Measurements from ENCODE around the gene TSPO. TPM values are rescaled to one million over a fixed set of nuclear protein-coding genes. Genes with fewer than 3 reads are reported as not detected.

Gene TSPO
- total and polyA plus RNA-seq, 8 donors: 198 to 489 (median 380) TPM

DNA sequence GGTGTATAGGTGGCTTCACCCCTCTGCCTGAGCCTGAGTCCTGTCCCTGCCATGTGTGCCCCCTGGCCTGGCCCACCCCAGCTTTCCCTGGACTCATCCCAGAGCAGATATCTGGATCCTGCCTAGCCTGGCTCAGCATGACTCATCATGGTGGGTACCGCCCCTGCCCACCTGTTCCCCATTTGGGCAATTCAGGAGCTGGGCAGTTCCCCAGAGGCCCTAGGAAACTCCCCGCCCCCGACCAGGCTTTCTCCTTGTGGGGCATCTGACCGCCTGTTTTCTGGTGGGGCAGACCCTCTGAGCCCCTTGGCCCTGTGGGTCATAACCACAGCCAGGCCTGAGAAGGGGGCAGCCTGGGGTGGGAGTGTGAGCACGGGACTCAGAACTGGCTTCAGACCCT lies 4.4 kb downstream of the TSPO start:
- 63 to 74% (median 69%) methylated on average over 5 of the region's 5 CpGs for WGBS, 5 donors
- H3K4me1 ChIP-seq: peaks cover 47 to 93% (median 84%) of the 10 kb centered on the region in 4 donors

DNA sequence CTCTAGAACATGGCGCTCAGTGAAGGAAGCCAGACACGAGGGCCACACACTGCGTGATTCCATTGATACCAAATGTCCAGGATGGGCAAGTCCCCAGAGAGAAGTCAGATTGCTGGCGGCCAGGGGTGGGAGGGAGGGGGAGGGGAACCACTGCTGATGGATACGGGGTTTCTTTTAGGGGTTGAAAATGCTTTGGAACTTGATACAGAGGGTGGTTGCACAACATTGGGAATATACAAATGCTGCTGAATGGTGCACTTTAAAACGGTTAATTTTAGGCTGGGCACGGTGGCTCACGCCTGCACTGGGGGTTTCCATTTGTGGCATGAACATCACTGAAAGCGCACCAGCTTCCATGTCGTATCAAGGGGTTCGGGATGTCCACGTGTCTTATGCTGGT lies 5.1 kb downstream of the TSPO start:
- WGBS, 5 donors: 77 to 88% (median 82%) methylated on average over 12 of the region's 12 CpGs
- TF ChIP-seq POLR2A (IDR thresholded peaks at IDR 0.05) (no peak), EP300 (IDR thresholded peaks at IDR 0.05) (no peak), POLR2AphosphoS5 (IDR thresholded peaks at IDR 0.05) (no peak)
- TF ChIP-seq, protein P1, sequence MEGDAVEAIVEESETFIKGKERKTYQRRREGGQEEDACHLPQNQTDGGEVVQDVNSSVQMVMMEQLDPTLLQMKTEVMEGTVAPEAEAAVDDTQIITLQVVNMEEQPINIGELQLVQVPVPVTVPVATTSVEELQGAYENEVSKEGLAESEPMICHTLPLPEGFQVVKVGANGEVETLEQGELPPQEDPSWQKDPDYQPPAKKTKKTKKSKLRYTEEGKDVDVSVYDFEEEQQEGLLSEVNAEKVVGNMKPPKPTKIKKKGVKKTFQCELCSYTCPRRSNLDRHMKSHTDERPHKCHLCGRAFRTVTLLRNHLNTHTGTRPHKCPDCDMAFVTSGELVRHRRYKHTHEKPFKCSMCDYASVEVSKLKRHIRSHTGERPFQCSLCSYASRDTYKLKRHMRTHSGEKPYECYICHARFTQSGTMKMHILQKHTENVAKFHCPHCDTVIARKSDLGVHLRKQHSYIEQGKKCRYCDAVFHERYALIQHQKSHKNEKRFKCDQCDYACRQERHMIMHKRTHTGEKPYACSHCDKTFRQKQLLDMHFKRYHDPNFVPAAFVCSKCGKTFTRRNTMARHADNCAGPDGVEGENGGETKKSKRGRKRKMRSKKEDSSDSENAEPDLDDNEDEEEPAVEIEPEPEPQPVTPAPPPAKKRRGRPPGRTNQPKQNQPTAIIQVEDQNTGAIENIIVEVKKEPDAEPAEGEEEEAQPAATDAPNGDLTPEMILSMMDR (IDR thresholded peaks at IDR 0.05): no peak
- H3K27ac ChIP-seq: peak overlapping the region in 4 of 5 donors; percentile 52 to 95 (median 76)
- no peak for DNase-seq
- H3K4me3 ChIP-seq: no peak overlapping the region
- intact Hi-C loops (cut with DNase I; ENCODE audit: low total_unique reads): no loop called here
- no peaks in the 10 kb centered on the region for H3K27me3 ChIP-seq
- H3K9me3 ChIP-seq: no peaks in the 10 kb centered on the region
- H3K36me3 ChIP-seq: peaks cover 0 to 34% (median 21%) of the 10 kb centered on the region in 4 donors
- peaks cover 45 to 94% (median 80%) of the 10 kb centered on the region in 4 donors for H3K4me1 ChIP-seq

More for the DNA sequence above, 4.4 kb downstream of the TSPO start:
- H3K27me3 ChIP-seq: no peaks in the 10 kb centered on the region
- no peak for DNase-seq
- TF ChIP-seq POLR2AphosphoS5 (IDR thresholded peaks at IDR 0.05) (no peak), EP300 (IDR thresholded peaks at IDR 0.05) (no peak), POLR2A (IDR thresholded peaks at IDR 0.05) (no peak)
- TF ChIP-seq, protein P1 (IDR thresholded peaks at IDR 0.05): no peak
- H3K9me3 ChIP-seq: no peaks in the 10 kb centered on the region
- intact Hi-C loops (cut with DNase I; ENCODE audit: low total_unique reads): no loop called here
- H3K27ac ChIP-seq: peak overlapping the region; percentile 47 to 95 (median 70)
- H3K36me3 ChIP-seq: peaks cover 0 to 28% (median 15%) of the 10 kb centered on the region in 4 donors
- H3K4me3 ChIP-seq: no peak overlapping the region

DNA sequence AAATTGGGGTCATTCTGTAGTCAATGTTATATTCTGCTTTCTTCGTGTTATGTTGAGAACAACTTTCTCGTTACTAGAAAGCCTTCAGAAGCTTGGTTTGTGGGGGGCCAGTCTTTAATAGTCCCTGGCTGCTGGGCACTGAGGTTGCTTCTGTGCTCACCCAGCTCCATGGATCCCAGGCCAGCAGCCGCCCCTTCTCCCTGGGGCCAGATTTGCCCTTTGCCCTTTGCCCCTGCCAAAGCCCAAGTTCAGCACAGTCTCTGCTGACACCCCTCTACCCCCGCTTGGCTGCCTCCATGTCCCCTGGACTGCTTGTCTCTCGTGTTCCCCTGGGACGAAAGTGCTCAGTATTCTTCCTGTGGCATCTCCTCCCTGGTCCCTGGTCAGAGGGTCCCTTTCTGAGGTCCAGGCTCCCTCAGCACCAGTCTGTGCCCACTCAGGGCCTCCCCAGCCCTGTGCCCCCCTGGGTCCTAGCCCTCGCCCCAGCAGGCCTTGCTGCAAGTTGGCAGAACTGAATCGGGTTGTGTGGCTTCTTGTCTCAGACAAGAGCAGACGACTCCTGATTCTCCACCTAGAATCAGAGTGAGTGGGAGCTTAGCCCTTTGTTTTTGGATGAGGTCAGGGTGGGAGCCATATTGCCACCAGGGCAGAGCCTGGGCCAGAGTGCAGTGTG lies 6.7 kb downstream of the TSPO start:
- 56 to 72% (median 63%) methylated on average over 8 to 9 of the region's 9 CpGs for WGBS, 5 donors
- intact Hi-C loops (cut with DNase I; ENCODE audit: low total_unique reads): no loop called here
- Histone ChIP-seq H3K27ac (peak overlapping the region; percentile 75 to 81 (median 75)), H3K4me3 (no peak overlapping the region), H3K4me1 (peaks cover 43 to 89% (median 76%) of the 10 kb centered on the region in 4 donors), H3K9me3 (no peaks in the 10 kb centered on the region), H3K27me3 (no peaks in the 10 kb centered on the region), H3K36me3 (peaks cover 5 to 50% (median 37%) of the 10 kb centered on the region in 4 donors)
- TF ChIP-seq POLR2A (IDR thresholded peaks at IDR 0.05): no peak
- TF ChIP-seq EP300 (IDR thresholded peaks at IDR 0.05): no peak
- TF ChIP-seq, protein P1 (IDR thresholded peaks at IDR 0.05): no peak
- TF ChIP-seq POLR2AphosphoS5 (IDR thresholded peaks at IDR 0.05): no peak
- DNase-seq: no peak

DNA sequence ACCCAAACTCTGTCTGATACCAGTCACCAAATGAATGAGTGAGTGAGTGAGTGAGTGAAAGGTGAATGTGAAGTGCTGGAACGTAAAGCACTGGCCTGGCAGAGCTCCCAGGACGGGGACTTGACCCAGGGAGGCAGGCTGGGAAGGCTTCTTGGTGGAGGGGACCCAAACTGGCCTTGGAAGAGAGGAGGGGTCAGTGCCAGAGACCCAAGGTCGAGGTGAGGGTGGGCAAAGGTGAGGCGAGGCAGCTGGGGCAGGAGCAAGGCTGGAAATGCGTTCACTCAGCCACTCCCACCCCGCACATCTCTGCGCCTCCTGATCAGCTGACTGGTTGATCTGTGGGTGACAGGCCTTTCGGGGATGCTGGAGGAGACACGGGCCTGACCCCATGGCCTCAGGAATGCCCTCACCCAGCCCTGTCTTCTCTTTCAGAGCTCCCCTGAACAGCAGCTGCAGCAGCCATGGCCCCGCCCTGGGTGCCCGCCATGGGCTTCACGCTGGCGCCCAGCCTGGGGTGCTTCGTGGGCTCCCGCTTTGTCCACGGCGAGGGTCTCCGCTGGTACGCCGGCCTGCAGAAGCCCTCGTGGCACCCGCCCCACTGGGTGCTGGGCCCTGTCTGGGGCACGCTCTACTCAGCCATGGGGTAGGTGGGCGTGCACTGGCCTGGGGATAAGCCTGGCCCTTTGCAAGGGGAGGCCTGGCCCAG lies 7.6 kb downstream of the TSPO start:
- peak in 1 of 2 donors; percentile 55 for DNase-seq
- Histone ChIP-seq H3K27ac (peak overlapping the region; percentile 75 to 81 (median 75)), H3K27me3 (no peaks in the 10 kb centered on the region), H3K4me3 (no peak overlapping the region), H3K36me3 (peaks cover 6 to 56% (median 40%) of the 10 kb centered on the region in 4 donors), H3K4me1 (peaks cover 46 to 91% (median 79%) of the 10 kb centered on the region in 4 donors), H3K9me3 (no peaks in the 10 kb centered on the region)
- 67 to 85% (median 76%) methylated on average over 17 to 24 of the region's 24 CpGs for WGBS, 5 donors
- no peak for TF ChIP-seq POLR2AphosphoS5 (IDR thresholded peaks at IDR 0.05)
- no peak for TF ChIP-seq POLR2A (IDR thresholded peaks at IDR 0.05)
- TF ChIP-seq EP300 (IDR thresholded peaks at IDR 0.05): no peak
- TF ChIP-seq, protein P1 (IDR thresholded peaks at IDR 0.05): no peak
- intact Hi-C loops (cut with DNase I; ENCODE audit: low total_unique reads): no loop called here
